Middle frontal gyrus (tissue), 1 donor: ENCODE measurements around the gene RNF180.
"Not testable (repeated sequence)": the region's sequence is repeated elsewhere in the genome, so short reads cannot be mapped to it uniquely, and the experiment has no call there.

Source experiments
- DNase-seq: peaks from one replicate; pipeline ENCODE4 v3.0.0-alpha.2; 2015; ENCODE audit warnings: low spot score; ENCODE audit errors: extremely low spot score

RNF180 gene

GRCh38 chr5:64269164-64269563 is 103.5 kb downstream of the RNF180 start:
- no peak for DNase-seq

- no peak for DNase-seq
These were observed 107.6 kb downstream of the RNF180 start for GRCh38 chr5:64273276-64273675.

- no peak for DNase-seq
These were observed 119.8 kb downstream of the RNF180 start for GRCh38 chr5:64285188-64286130.

- no peak for DNase-seq
These were observed 120.7 kb downstream of the RNF180 start for GRCh38 chr5:64286381-64286780.

- DNase-seq = not testable (repeated sequence)
These were observed 122.9 kb downstream of the RNF180 start for GRCh38 chr5:64288496-64288895.

- no peak for DNase-seq
These were observed 127.1 kb downstream of the RNF180 start for GRCh38 chr5:64292611-64293215.

GRCh38 chr5:64295101-64295500 is 129.5 kb downstream of the RNF180 start:
- no peak for DNase-seq

GRCh38 chr5:64298586-64298985 is 132.9 kb downstream of the RNF180 start:
- no peak for DNase-seq

GRCh38 chr5:64299805-64300204 is 134.2 kb downstream of the RNF180 start:
- no peak for DNase-seq

- no peak for DNase-seq
These were observed 135.9 kb downstream of the RNF180 start for GRCh38 chr5:64301566-64301965.

- DNase-seq = no peak
These were observed 142.5 kb downstream of the RNF180 start for GRCh38 chr5:64308135-64308534.

GRCh38 chr5:64312491-64312890 is 146.8 kb downstream of the RNF180 start:
- no peak for DNase-seq

GRCh38 chr5:64315778-64316177 is 150.1 kb downstream of the RNF180 start:
- no peak for DNase-seq

- no peak for DNase-seq
These were observed 152.5 kb downstream of the RNF180 start for GRCh38 chr5:64318175-64318574.

GRCh38 chr5:64323591-64323990 is 157.9 kb downstream of the RNF180 start:
- no peak for DNase-seq

GRCh38 chr5:64330728-64331231 is 165.1 kb downstream of the RNF180 start:
- no peak for DNase-seq

GRCh38 chr5:64331597-64332277 is 166.1 kb downstream of the RNF180 start:
- DNase-seq = no peak

GRCh38 chr5:64333886-64334285 is 168.2 kb downstream of the RNF180 start:
- DNase-seq = no peak

GRCh38 chr5:64339769-64340168 is 174.1 kb downstream of the RNF180 start:
- no peak for DNase-seq

- no peak for DNase-seq
These were observed 174.7 kb downstream of the RNF180 start for GRCh38 chr5:64340293-64340692.

- DNase-seq = no peak
These were observed 175.7 kb downstream of the RNF180 start for GRCh38 chr5:64341340-64341739.

- DNase-seq = no peak
These were observed 178.9 kb downstream of the RNF180 start for GRCh38 chr5:64344501-64344900.
